HG02759 (cell line): ENCODE data around the gene MFSD6.

Experiments
- ATAC-seq: cut with Tn5 transposase; IDR thresholded peaks from one replicate; pipeline ENCODE4 v1.9.1; 2021; ENCODE audit warnings: mild to moderate bottlenecking, moderate library complexity; ENCODE audit not compliant: unreplicated experiment

MFSD6 gene

DNA sequence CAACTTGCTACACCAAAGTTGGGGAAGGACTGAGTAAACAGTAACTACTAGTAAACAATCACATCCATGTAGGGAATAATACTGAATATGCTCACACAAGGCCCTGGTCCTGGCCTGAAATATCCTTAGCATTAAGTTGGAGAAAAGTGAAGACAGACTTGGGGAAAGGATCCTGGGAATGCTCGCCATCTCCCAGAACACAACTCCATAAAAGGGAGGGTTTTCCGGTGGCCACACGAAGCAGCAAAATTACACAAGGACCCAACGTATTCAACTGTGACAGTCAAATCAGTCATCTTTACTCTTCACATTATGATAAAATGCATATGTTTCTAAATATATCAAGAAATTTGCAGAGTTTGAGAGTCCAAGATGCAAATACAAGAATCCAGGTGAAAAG is 119.1 kb downstream of the MFSD6 start:
- ATAC-seq = no peak

DNA sequence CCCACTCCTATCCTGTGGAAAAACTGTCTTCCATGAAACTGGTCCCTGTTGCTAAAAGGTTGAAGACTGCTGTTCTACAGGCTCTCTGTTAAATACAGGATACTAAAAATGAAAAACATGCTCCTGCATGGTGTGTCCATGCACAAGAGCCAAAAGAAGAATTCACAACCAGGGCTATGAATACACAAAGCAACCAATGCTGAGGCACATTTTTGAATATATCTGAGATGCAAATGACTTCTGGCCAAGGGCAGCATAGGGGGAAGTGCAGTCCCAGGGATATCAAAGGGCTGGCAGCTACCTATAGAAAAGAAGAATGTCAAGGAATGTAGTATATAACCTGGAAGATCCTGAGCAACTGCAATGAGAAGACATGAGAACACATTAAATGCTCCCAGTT is 119.8 kb downstream of the MFSD6 start:
- no peak for ATAC-seq

DNA sequence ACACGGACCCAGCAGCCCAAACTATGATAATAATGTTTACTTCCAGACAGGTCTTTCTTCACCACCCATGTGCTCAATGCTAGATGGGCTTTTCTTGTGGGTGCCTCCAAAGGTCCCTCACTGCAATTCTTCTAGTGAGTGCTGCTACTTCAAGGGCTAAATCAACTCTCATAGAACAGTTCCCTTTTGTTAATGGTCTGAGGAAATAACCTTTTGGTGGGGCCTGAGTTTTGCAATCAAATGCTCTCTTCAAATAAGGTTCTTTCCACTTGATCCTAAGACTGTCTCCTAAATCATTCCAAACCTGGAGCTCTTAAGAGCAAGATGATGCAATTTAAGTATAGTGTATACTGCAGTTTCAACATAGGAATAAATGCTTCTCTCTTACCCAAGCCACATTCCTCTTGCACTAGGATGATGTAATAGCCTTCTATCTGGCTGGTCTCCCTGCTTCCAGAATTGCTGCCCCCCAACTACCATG is 120.4 kb downstream of the MFSD6 start:
- no peak for ATAC-seq

DNA sequence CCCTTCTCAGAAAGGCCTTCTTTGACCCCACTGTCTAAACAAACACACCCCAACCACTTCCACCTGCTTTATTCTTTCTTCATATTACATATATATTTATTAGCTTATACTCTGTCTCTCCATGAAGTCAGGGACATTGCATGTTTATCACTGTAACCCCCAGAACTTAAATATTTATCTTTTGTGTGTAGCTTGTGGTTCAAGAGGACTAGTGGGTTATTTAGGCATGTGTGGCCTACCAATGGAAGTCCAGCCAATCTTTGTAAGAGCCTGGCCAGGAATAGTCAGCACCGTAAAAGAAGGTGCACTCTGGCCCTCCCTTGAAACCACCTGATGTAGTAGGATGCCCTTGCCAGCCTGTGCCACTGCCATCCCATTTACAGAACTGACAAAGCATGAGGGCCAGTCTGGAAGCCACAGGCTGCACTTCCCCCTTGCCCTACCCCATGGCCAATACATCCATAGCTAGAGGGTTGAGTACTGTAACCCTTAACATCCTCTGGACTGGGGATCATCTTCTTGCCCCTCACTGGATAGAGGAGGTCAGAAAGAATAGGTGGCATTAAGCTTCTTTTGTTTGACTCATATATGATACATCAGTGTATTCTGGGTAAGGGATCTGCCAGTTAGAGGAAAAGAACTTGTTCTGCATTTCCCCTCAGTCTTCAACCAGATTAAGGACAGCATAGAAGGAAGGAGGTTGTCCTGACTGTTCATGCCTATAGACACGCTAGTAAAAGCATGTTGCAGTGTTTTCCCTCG is 121.5 kb downstream of the MFSD6 start:
- ATAC-seq = no peak

DNA sequence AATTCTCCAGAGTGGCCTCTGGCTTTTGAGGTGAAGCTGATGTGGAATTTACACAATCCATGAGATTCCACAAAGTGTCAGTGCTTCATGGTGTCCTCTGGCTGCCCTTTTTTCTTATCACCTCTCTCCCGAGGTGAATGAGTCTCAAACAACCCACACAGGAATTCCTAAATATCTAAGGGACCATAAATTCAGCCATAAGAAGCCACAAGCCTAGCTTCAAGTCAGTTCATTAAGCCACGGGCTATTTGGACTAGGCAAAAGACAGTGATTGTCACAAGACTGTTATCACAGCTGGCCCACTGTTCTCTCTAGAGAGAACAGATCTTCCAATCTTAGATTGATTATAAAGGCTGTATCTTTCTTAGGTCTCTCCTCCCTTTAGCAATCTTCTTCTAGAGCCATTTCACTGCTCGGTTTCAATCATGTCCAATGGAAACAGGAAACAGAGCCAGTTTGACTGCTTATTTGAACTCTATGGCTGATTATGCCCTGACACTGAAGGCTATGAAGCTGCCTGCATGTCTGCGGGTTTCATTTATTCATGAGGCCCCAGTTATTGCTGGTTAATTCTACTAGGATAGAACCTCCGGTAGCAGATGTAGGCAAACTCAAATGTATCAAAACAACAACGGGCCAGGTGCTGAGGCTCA is 122.2 kb downstream of the MFSD6 start:
- no peak for ATAC-seq

DNA sequence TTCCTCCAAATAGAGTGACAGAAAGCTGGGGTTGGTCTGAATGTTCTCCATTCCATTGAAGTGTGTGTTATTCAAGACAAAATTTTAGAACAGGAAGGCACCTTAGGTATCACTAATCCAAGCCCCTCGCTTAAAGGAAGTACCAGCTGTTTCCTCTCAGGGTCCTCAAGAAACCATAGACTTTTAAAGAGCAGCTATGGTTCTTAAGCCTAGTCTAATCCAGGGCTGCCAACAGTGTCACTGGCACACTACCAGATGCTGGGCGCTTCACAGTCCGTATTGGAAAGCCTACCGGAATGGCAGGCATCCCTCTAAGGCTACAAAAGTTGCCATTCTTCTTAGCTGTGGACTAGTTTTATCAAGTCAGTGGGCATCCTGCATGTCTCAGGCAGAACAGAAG is 124.4 kb downstream of the MFSD6 start:
- ATAC-seq = no peak

DNA sequence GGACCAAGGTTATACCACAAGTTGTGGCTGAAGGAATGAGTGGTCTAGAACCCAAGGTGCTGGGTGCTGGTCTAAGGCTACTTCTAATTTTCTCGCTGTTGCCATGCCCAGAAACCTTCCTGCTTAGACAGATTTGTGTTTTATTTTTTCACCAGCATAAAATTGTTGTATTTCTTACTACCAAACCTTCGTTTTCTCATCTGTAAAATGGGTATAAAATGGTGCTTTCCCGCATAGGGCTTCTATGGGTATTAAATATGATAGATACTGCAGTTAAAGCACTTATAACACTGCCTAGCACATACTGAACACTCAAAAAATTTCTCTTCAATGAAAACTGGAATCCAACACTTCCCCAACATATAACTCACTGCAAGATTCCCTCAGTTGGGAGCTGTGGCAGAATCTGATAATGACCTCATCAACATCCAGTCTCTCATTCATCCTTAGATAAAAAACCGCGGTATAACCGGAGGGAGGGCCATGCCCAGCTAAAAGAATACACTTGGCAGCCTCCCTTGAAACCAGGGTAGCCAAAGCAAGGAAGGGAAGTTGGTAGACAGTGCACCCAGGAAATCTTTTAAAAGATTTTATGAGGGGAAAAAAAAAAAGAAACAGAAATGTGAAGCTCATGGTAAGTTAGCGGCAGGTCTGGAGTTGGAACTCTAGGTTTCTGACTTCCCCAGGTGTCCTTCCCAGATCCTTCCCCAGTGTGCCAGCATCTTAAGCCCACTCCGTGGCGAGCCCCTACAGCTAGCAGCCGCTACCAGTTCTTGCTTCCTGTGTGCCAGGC is 125.2 kb downstream of the MFSD6 start:
- ATAC-seq = no peak

DNA sequence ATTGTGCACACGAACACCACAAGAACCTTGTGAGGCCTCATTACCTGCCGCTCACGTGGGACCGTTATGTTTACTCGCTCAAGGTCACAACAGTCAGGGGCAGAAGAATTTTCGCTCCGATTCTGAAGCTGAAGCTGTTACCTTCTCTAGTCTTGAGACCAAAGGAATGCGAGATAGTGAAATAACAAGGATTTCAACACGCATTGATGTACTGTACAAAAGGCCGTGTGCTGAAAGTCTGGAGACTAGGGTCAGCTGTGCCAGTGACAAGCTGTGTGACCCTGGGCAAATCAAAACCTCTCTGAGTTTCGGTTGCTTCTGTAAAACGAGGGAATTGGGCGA is 125.8 kb downstream of the MFSD6 start:
- ATAC-seq = peak; percentile 17

DNA sequence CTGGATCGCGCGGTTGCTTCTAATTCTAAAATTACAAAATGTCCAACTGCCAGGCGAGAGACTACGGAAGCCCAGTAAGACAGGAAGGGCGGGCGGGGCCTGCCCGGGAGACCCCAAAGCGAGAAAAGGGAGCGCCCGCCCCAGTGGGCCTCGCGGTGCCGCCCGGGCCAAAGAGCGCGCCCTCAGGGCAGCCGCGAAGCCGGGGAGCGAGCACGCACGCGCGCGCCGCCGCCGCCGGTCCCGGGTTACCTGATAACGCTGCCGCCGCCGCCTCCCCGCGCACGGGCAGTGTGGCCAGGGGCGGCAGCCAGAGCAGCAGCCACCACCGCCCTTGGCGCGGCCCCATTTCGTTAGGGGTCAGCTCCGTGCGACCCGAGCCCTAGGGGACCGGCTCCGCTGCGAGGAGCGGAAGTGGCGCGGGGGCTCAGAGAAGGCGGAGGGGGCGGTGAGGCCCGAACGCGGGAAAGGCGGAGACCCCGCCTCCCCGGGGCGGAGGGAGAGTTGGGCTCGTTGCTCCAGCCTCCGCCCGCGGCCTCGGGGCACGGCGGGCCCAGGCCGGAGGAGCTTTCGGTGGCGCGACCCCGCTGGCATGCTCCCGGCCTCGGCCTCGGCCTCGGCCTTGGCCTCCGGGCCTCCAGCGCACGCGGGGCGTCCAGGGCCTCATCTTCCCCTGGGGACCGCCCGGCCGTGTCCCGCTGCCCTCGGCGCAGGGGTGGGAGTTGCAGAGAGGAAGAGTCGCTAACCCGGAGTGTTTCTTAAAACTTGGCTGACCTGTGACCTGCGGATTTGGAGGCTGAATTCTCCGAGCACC is 126.4 kb downstream of the MFSD6 start, which contains the start of gene NEMP2:
Gene NEMP2, minus strand, starts transcription at position 413 of the 811 bp plus-strand sequence. Its CDS starts 67 bp downstream, at position 346.
- ATAC-seq = peak; percentile 75

DNA sequence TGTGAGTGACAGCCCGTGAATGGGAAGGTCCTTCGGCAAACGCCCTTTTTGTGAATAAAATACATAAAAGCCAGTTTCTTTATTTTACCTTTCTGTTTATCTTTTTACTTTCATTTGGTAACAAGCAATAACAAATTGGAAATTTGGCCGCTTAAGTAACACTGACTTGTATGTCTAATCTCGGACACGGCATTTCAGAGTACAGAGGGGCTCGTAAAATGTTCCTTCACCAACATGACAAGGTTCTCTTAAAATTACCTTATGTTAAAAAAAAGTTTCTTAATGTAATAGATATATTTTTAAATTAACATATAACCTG is 126.9 kb downstream of the MFSD6 start:
- no peak for ATAC-seq

DNA sequence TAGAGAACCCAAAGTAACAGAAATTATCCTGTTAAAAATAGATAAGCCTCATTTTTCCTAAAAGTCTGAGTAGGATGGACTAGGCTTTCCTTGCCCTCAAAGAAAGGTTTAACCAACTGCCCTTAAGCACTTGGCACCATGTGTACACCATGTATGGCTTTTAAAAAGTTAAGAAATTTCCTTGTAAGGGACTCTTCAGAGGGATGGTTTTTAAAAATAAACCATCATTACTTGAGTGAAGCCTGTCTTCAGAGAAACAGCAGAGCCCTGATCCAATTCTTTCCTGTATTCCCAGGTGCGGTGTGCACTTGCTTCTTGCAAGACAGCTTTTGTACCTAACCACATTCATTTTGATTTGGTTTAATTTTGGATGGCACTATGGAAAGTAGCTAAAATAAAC is 127.4 kb downstream of the MFSD6 start:
- ATAC-seq = no peak

DNA sequence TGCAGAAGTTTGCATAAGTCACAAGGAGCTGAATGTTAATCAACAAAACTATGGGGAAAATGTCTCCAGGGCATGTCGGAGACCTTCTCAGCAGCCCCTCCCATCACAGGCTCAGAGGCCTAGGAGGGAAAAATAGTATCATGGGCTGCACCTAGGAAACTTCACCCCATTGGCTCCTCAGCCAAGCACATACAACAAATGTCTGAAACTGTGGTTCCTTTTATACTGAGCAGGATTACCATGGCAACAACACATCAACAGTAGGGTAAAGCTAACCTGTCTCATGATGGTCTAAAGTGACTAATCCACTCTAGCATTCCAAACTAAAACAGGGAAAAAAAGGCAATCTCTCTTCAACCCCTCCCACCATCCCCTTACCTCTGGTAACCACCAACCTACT is 129.6 kb downstream of the MFSD6 start:
- ATAC-seq = no peak

DNA sequence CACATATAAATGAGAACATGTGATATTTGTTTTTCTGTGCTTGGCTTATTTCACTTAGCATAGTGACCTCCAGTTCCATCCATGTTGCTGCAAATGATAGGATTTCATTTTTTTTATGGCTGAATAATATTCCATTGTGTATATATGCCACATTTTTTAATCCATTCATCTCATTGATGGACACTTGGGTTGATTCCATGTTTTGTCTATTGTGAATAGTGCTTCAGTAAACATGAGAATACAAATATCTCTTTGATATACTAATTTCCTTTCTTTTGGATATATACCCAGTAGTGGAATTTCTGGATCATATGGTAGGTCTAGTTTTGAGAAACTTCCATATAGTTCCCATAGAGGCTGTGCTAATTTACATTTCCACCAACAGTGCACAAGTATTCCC is 130.0 kb downstream of the MFSD6 start:
- ATAC-seq = no peak

DNA sequence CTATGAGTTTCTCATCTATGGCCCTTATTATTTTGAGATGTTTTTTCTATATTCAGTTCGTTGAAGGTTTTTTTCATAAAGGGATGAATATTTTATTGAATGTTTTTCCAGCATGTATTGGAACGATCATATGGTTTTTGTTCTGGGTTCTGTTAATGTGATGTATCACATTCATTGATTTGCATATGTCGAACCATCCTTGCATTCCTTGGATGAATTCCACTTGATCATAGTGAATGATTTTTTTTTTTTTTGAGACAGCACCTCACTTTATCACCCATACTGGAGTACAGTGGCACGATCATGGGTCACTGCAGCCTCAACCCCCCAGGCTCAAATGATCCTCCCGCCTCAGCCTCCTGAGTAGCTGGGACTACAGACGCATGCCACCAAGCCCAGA is 131.9 kb downstream of the MFSD6 start:
- no peak for ATAC-seq

DNA sequence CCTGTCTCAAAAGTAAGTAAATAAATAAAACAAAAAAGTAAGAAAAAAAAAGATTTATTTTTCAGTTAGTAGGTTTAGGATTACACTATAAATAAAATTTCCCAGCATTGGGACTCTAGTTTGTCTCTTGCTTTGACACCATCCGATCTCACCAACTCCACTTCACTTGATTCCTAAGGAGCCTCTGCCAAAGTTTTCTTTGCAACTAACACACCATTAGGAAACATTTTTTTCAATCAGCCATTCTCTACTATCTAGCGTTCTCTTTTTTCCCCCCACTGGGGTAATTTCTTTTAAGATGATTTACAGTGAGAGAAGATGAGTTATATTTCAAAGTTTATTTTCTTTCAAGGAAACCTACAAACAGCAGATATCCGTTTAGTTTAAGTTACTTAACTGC is 136.9 kb downstream of the MFSD6 start:
- no peak for ATAC-seq

DNA sequence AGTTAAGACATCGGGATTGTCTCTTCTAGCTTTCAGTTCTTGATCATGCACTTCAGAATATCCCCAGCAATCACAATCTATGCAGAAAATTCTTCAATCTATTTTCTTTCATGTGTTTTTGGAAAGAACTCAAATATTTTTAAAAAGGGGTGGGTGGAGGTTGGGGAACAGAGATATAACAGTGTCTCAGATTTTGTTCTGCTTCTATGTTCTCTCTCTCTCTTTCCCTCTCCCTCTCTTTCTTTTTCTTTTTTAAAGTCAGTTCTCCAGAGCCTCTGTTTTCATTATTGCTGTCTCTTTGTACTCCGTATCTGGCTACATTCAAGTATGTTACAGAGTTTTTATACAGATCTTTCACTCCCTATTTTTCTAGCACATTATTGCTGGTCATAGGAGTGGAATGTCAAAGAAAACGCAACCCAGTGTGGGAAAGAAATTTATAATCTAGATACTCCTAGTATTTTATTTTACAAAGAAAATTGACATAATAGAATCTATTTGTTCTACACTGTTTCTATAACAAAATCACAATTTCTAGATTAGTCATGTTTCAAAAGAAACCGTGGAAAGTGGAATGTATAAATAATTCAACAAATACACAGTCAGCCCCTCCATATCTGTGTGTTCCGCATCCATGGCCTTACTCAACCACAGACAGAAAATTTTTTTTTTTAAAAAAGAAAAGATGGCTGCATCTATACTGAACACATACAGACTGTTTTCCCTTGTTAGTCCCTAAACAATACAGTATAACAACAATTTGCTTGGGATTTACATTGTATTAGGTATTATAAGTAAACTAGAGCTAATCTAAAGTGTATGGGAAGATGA is 137.6 kb downstream of the MFSD6 start:
- ATAC-seq = no peak

DNA sequence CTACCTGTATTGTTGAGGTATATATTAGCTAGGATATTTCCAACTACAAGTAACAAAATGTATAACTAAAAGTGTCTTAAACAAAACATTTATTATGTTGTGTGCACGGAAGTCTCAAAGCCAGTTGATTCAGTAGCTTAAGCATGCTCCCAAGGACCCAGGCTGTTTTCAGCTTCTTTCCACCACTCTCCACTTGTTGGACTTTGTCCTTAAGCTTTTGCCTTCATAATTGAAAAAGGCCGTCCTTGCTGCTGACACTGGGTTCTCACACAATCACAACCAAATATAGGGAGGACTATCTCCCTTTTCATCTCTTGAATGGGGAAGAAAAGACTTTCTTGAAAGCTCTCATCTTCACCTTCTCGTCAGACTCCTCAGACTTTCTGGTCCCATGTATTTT is 138.6 kb downstream of the MFSD6 start:
- no peak for ATAC-seq

DNA sequence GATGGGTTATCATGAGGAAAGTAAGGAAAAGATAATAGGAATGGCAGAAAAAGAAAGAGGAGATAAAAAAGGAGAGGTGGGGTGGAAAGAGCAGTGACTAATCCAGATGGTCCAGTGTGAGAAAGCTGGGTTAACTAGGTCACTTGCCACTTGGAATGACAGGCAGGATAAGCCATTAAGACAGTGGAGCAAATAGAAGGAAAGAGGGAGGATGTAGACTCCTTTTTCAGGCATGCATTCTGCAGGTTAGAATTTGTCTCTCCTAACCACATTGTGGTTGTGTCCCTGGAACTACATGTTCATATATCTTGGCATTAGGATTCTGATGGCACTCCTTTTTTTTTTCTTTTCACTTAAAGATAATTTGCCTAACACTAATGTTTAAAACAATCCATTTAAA is 139.7 kb downstream of the MFSD6 start:
- no peak for ATAC-seq

DNA sequence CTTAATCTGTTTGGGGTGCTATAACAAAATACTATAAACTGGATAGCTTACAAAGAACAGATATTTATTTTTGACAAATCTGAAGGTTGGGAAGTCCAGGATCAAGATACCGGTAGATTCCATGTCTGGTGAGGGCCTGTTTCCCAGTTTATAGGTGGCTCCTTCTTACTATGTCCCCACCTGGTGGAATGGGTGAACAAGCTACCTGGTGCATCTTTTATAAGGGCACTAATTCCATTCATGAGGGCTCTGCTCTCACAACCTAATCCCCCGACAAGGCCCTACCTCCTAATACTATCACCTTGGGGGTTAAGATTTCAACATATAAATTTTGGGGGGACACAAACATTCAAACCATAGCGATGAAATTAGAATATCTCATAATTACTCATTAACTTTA is 142.0 kb downstream of the MFSD6 start:
- no peak for ATAC-seq
